Measurements from ENCODE around the gene UBE3B. TPM values are rescaled to one million over a fixed set of nuclear protein-coding genes. Genes with fewer than 3 reads are reported as not detected.

Gene UBE3B
- total RNA-seq, 1 donor from 2014 or later, result 58.1 TPM

GRCh38 chr12:109557805-109558204, 80.4 kb downstream of the UBE3B start:
- intact Hi-C loops (cut with micrococcal nuclease), result no loop called here
- ATAC-seq, result no peak
- no peak for DNase-seq

GRCh38 chr12:109558374-109559199, 81.2 kb downstream of the UBE3B start:
- ATAC-seq (no peak), DNase-seq (no peak)
- intact Hi-C loops (cut with micrococcal nuclease), result no loop called here

GRCh38 chr12:109559200-109559505, 81.7 kb downstream of the UBE3B start:
- ATAC-seq, result no peak
- DNase-seq, result no peak
- intact Hi-C loops (cut with micrococcal nuclease), result no loop called here

- no peak for ATAC-seq
- DNase-seq, result no peak
- intact Hi-C loops (cut with micrococcal nuclease), result no loop called here
Measured at GRCh38 chr12:109559601-109560000, 82.2 kb downstream of the UBE3B start.

- intact Hi-C loops (cut with micrococcal nuclease), result no loop called here
- ATAC-seq, result no peak
- no peak for DNase-seq
Measured at GRCh38 chr12:109560867-109561710, 83.7 kb downstream of the UBE3B start.

GRCh38 chr12:109561711-109562030, 84.2 kb downstream of the UBE3B start:
- intact Hi-C loops (cut with micrococcal nuclease), result no loop called here
- ATAC-seq (no peak), DNase-seq (no peak)

- DNase-seq, result no peak
- intact Hi-C loops (cut with micrococcal nuclease), result no loop called here
Measured at GRCh38 chr12:109562871-109563270, 85.4 kb downstream of the UBE3B start.

GRCh38 chr12:109563291-109564284, 86.2 kb downstream of the UBE3B start:
- ATAC-seq (peak; percentile 83), DNase-seq (peak; percentile 64)
- intact Hi-C loops (cut with micrococcal nuclease), result no loop called here

More at GRCh38 chr12:109562871-109563270, 85.4 kb downstream of the UBE3B start:
- no peak for ATAC-seq

GRCh38 chr12:109566424-109566823, 89.0 kb downstream of the UBE3B start:
- intact Hi-C loops (cut with micrococcal nuclease), result no loop called here
- no peak for DNase-seq
- no peak for ATAC-seq

- DNase-seq, result no peak
- intact Hi-C loops (cut with micrococcal nuclease), result no loop called here
- no peak for ATAC-seq
Measured at GRCh38 chr12:109567296-109567695, 89.9 kb downstream of the UBE3B start.

- DNase-seq (no peak), ATAC-seq (no peak)
- intact Hi-C loops (cut with micrococcal nuclease), result no loop called here
Measured at GRCh38 chr12:109567967-109568366, 90.5 kb downstream of the UBE3B start.

- DNase-seq, result no peak
- intact Hi-C loops (cut with micrococcal nuclease), result no loop called here
Measured at GRCh38 chr12:109568486-109568885, 91.1 kb downstream of the UBE3B start.

GRCh38 chr12:109571773-109572505, 94.5 kb downstream of the UBE3B start:
- DNase-seq (no peak), ATAC-seq (no peak)
- intact Hi-C loops (cut with micrococcal nuclease), result no loop called here

More at GRCh38 chr12:109568486-109568885, 91.1 kb downstream of the UBE3B start:
- no peak for ATAC-seq

- intact Hi-C loops (cut with micrococcal nuclease), result no loop called here
- DNase-seq (no peak), ATAC-seq (no peak)
Measured at GRCh38 chr12:109572506-109572845, 95.0 kb downstream of the UBE3B start.

GRCh38 chr12:109573029-109573913, 95.8 kb downstream of the UBE3B start, which contains the start of the genes MMAB and MVK:
MMAB (minus strand) TSS chr12:109573504; CDS start chr12:109573480, 24 bp downstream.
MVK (plus strand) TSS chr12:109573794; CDS start chr12:109574823, 1,029 bp downstream.
- peak; percentile 99 for ATAC-seq
- intact Hi-C loops (cut with micrococcal nuclease), result no loop called here
- DNase-seq, result peak; percentile 98

GRCh38 chr12:109573914-109574244, 96.4 kb downstream of the UBE3B start:
- ATAC-seq, result no peak
- intact Hi-C loops (cut with micrococcal nuclease), result no loop called here

GRCh38 chr12:109575683-109576082, 98.2 kb downstream of the UBE3B start:
- no peak for DNase-seq
- intact Hi-C loops (cut with micrococcal nuclease), result no loop called here
- no peak for ATAC-seq

More at GRCh38 chr12:109573914-109574244, 96.4 kb downstream of the UBE3B start:
- no peak for DNase-seq

- intact Hi-C loops (cut with micrococcal nuclease), result no loop called here
- ATAC-seq (no peak), DNase-seq (no peak)
Measured at GRCh38 chr12:109577311-109577710, 99.9 kb downstream of the UBE3B start.
